Measurements from ENCODE around the gene DHRSX.

Gene DHRSX

DNA sequence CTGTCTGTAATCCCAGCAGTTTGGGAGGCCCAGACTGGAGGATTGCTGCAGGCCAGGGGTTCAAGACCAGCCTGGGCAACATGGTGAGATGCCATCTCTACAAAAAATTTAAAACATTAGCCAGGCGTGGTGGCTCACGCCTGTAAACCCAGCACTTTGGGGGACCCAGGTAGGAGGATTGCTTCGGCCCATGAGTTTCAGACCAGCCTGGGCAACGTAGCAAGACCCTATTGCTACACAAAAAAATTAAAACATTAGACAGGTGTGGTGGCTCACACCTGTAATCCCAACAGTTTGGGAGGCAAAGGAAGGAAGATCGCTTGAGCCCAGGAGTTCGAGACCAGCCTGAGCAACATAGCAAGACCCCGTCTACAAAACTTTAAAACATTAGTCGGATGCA is 1.3 kb downstream of the DHRSX start:
- peak overlapping the region; percentile 64 for H3K4me3 ChIP-seq (ENCODE audit: low read depth, low read length)

DNA sequence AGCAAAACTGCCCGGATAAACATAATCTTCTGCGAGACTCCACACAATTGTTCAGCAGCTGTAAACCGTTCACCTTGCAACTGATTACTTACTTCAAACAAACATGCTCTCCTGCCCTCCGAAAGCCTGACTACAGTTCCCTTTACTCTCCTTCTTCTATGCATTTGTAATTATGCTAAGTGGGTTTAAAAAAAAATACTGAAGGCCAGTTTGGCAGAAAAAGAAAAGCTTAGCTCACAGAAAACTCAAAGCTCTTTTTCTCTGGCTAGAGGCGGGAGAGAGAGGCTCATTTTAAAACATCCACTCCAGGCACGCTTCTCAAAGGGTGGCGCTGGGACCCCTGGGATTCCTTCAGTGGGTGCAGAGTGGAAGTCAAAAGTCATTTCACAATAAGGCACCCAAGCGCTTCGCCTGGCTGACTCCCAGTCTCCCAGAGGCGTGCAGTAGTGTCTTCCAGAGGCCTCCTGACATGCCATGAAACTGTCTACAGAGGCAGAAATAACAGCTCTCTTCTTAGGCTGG is 1.9 kb downstream of the DHRSX start:
- peak; percentile 78 for DNase-seq (ENCODE audit: low read depth)
- peak overlapping the region; percentile 64 for H3K4me3 ChIP-seq (ENCODE audit: low read depth, low read length)
- no peak for TF ChIP-seq MYC (IDR thresholded peaks at IDR 0.05; ENCODE audit: low read depth, low read length)
- TF ChIP-seq, protein P1, sequence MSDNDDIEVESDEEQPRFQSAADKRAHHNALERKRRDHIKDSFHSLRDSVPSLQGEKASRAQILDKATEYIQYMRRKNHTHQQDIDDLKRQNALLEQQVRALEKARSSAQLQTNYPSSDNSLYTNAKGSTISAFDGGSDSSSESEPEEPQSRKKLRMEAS (IDR thresholded peaks at IDR 0.05; ENCODE audit: low read depth, low read length): no peak
- TF ChIP-seq, protein P2, sequence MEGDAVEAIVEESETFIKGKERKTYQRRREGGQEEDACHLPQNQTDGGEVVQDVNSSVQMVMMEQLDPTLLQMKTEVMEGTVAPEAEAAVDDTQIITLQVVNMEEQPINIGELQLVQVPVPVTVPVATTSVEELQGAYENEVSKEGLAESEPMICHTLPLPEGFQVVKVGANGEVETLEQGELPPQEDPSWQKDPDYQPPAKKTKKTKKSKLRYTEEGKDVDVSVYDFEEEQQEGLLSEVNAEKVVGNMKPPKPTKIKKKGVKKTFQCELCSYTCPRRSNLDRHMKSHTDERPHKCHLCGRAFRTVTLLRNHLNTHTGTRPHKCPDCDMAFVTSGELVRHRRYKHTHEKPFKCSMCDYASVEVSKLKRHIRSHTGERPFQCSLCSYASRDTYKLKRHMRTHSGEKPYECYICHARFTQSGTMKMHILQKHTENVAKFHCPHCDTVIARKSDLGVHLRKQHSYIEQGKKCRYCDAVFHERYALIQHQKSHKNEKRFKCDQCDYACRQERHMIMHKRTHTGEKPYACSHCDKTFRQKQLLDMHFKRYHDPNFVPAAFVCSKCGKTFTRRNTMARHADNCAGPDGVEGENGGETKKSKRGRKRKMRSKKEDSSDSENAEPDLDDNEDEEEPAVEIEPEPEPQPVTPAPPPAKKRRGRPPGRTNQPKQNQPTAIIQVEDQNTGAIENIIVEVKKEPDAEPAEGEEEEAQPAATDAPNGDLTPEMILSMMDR (IDR thresholded peaks at IDR 0.05; ENCODE audit: low read depth, low read length): no peak
- TF ChIP-seq POLR2A (IDR thresholded peaks at IDR 0.05; ENCODE audit: extremely low read depth, insufficient read length): no peak

More for the DNA sequence above, 1.3 kb downstream of the DHRSX start:
- no peak for TF ChIP-seq POLR2A (IDR thresholded peaks at IDR 0.05; ENCODE audit: extremely low read depth, insufficient read length)
- no peak for TF ChIP-seq MYC (IDR thresholded peaks at IDR 0.05; ENCODE audit: low read depth, low read length)
- TF ChIP-seq, protein P1 (IDR thresholded peaks at IDR 0.05; ENCODE audit: low read depth, low read length): no peak
- TF ChIP-seq, protein P2 (IDR thresholded peaks at IDR 0.05; ENCODE audit: low read depth, low read length): no peak
- no peak for DNase-seq (ENCODE audit: low read depth)

DNA sequence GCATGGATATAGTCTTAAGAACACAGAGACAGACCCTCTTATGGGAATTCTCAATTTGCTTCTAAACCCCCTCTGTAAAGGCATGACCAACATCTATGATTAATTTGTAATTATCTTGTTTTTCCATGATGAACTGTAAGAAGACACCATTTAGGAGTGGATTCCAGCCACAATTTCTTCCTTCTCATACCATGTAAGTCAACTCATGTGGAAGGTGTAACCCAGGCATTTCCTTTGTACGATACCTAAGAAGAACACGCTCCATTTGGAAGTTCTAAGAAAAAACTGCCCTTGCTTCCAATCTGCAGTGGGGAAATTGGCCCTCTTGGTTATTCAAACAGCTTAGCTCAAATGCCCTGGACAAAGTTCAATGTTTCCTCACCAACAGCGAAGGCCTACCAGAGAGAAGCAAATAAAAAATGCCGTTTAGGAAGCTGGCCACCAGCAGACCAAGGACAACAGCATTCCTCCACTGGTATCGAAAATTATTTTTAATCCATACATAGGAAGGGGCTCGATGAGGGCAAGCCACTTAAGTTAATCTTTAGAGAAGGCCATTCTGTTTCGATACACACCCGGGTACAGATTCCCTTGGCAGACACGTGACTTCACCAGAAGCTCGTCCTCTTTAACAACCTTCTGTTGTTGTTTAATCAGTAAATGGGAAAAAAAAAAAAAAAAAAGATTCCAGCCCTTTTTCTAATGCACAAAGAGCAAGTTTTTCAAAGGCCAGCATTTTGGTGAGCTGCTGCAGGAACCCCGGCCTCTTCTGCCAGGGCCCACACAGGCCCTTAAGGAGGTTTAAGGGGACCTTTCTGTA is 2.6 kb downstream of the DHRSX start:
- TF ChIP-seq, protein P2 (IDR thresholded peaks at IDR 0.05; ENCODE audit: low read depth, low read length): no peak
- TF ChIP-seq, protein P1 (IDR thresholded peaks at IDR 0.05; ENCODE audit: low read depth, low read length): no peak
- TF ChIP-seq POLR2A (IDR thresholded peaks at IDR 0.05; ENCODE audit: extremely low read depth, insufficient read length) (no peak), MYC (IDR thresholded peaks at IDR 0.05; ENCODE audit: low read depth, low read length) (no peak)
- H3K4me3 ChIP-seq (ENCODE audit: low read depth, low read length): peak overlapping the region; percentile 64
- DNase-seq (ENCODE audit: low read depth): no peak

DNA sequence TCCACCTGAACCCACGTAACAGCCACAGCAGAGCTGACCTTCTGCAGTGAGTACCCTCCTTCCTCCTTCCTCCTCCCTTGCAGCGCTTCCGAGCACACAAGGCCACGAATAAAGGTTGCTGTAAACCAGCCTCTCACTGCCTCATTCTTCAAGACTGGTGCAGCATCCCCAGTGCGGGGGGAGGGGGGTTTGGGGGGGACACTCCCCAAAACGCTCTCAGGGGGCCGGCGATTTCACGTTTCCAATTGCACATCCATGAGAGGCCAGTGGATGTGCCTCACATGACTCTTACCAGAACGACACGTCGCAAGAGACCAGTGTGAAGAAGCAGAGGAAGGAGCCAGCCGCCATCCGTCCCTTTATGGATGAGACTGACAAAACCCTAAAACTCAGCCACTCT is 5.2 kb downstream of the DHRSX start:
- TF ChIP-seq, protein P1 (IDR thresholded peaks at IDR 0.05; ENCODE audit: low read depth, low read length): no peak
- TF ChIP-seq, protein P2 (IDR thresholded peaks at IDR 0.05; ENCODE audit: low read depth, low read length): no peak
- TF ChIP-seq MYC (IDR thresholded peaks at IDR 0.05; ENCODE audit: low read depth, low read length) (no peak), POLR2A (IDR thresholded peaks at IDR 0.05; ENCODE audit: extremely low read depth, insufficient read length) (no peak)
- DNase-seq (ENCODE audit: low read depth): no peak
- H3K4me3 ChIP-seq (ENCODE audit: low read depth, low read length): no peak overlapping the region

DNA sequence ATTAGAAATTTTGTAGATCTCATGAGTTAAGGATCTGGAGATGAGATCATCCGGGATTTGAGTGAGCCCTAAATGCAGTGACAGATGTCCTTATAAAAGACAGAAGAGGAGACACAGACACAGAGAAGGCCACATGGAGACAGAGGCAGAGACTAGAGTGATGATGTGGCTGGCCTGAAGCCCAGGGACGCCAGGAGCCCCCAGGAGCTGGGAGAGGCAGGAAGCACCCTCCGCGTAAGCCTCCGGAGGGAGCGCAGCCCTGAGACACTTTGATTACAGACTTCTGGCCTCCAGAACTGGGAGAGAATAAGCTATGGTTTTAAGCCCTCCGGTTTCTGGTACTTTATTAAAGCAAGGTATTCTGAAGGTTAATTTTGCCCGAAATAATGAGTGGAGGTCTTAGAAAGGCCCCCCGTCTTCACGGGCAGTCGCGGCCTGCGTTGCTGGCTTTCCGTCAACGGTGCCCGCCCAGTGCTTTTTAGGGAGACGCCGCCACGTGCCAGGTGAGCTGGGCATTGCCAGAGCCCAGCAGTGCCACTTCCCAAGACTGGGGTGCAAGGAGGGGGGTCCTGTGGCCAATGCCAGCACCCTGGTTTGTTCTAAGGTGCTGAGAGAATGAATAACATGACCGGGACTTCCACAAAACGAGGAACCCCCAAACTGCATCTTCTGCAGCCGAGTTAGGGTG is 8.1 kb downstream of the DHRSX start:
- no peak for DNase-seq (ENCODE audit: low read depth)
- TF ChIP-seq POLR2A (IDR thresholded peaks at IDR 0.05; ENCODE audit: extremely low read depth, insufficient read length): no peak
- TF ChIP-seq MYC (IDR thresholded peaks at IDR 0.05; ENCODE audit: low read depth, low read length): no peak
- TF ChIP-seq, protein P1 (IDR thresholded peaks at IDR 0.05; ENCODE audit: low read depth, low read length): no peak
- TF ChIP-seq, protein P2 (IDR thresholded peaks at IDR 0.05; ENCODE audit: low read depth, low read length): no peak
- H3K4me3 ChIP-seq (ENCODE audit: low read depth, low read length): no peak overlapping the region

Data from NB4 (cell line).